HCT116 (cell line): Measurements from ENCODE around the gene AIMP1. TPM values are rescaled to one million over a fixed set of nuclear protein-coding genes. Genes with fewer than 3 reads are reported as not detected.

Experiments
- ATAC-seq: fragments of 200-7000 bp; cut with Tn5 transposase; 2 replicates; pipeline ENCODE4 v1.9.1; 2020; ENCODE audit warnings: mild to moderate bottlenecking, moderate library complexity
- BruUV-seq: library from RNA; stranded (reverse); fragments of 400-500 nt; replicated peaks from 2 replicates; lab custom pipeline; 2021; lab: Mats Ljungman, UMichigan
- CTCF ChIA-PET: fragments of 300-600 bp; sonication (Branson Sonifier 250); formaldehyde crosslinking; loops from one replicate; lab custom pipeline; 2021; ENCODE audit warnings: antibody characterized with exemption; lab: Charles Lee
- POLR2A ChIA-PET: fragments of 300-600, 350-600 bp; sonication (Branson Sonifier 250); formaldehyde crosslinking; loops from one replicate; lab custom pipeline; 2021; ENCODE audit warnings: antibody characterized with exemption; lab: Charles Lee
- RAD21 ChIA-PET, 2 experiments: fragments of 300-600 bp; sonication (Branson Sonifier 250); formaldehyde crosslinking; loops; one replicate each; lab custom pipeline; 2023; ENCODE audit warnings: low total read pairs in 2 of 2; ENCODE audit not compliant: uncharacterized antibody in 2 of 2, unreplicated experiment in 2 of 2, low non-redundant PET in 1 of 2; lab: Charles Lee
- DNase-seq: peaks from one replicate; pipeline ENCODE4 v3.0.0-alpha.2; 2010; ENCODE audit warnings: low read depth, low spot score
- H2AFZ ChIP-seq: fragments of 200-600 bp; shearing (Covaris generic), sonication (generic); 2 replicates; pipeline ENCODE4 v1.6.1; 2017; ENCODE audit warnings: low read depth, mixed run types, mixed read lengths, antibody characterized with exemption, low read length; ENCODE audit not compliant: poor library complexity, severe bottlenecking
- H3K27ac ChIP-seq: 2 replicates; pipeline ENCODE4 v1.5.1; 2012; ENCODE audit warnings: low read depth, low read length
- H3K27me3 ChIP-seq: fragments of 200-600 bp; sonication (generic); 2 replicates; pipeline ENCODE4 v1.6.1; 2016; ENCODE audit warnings: mixed run types, low read length, mixed read lengths; ENCODE audit not compliant: insufficient read depth
- H3K36me3 ChIP-seq, 2 experiments: fragments of 200-500 bp in 1 of 2; fragments of 200-600 bp in 1 of 2; sonication (Bioruptor generic) in 1 of 2; sonication (generic) in 1 of 2; 2 replicates each; pipeline versions ENCODE4 v1.5.1 to v1.6.1; 2014 to 2016; ENCODE audit warnings: low read length in 2 of 2, inconsistent platforms in 1 of 2, mixed read lengths in 1 of 2, mixed run types in 1 of 2; ENCODE audit not compliant: insufficient read depth in 2 of 2, control insufficient read depth in 1 of 2
- H3K4me1 ChIP-seq, 2 experiments: fragments of 200-600 bp in 1 of 2; sonication (generic) in 1 of 2; 2 replicates each; pipeline versions ENCODE4 v1.5.1 to v1.6.1; 2012 to 2017; ENCODE audit warnings: low read length in 2 of 2, inconsistent platforms in 1 of 2, mild to moderate bottlenecking in 1 of 2, mixed read lengths in 1 of 2, mixed run types in 1 of 2, moderate library complexity in 1 of 2; ENCODE audit not compliant: insufficient read depth in 2 of 2, control insufficient read depth in 1 of 2
- H3K4me2 ChIP-seq: fragments of 200-600 bp; sonication (generic); 2 replicates; pipeline ENCODE4 v1.6.1; 2017; ENCODE audit warnings: mixed run types, low read length, mixed read lengths
- H3K4me3 ChIP-seq, 2 experiments: fragments of 200-600 bp in 1 of 2; sonication (generic) in 1 of 2; replicated peaks in 1 of 2; 2 replicates each; pipeline ENCODE4 v1.5.1; 2011 to 2016; ENCODE audit warnings: low read length in 2 of 2, control low read depth in 1 of 2, low read depth in 1 of 2, mild to moderate bottlenecking in 1 of 2, mixed read lengths in 1 of 2, mixed run types in 1 of 2
- H3K79me2 ChIP-seq: fragments of 200-600 bp; sonication (generic); 2 replicates; pipeline ENCODE4 v1.6.1; 2017; ENCODE audit warnings: mild to moderate bottlenecking, mixed run types, low read length, moderate library complexity, mixed read lengths; ENCODE audit not compliant: insufficient read depth
- H3K9ac ChIP-seq: fragments of 200-600 bp; sonication (generic); 2 replicates; pipeline ENCODE4 v1.6.1; 2016; ENCODE audit warnings: low read length, mixed read lengths
- H3K9me2 ChIP-seq: fragments of 200-600 bp; sonication (generic), shearing (Covaris generic); 2 replicates; pipeline ENCODE4 v1.6.1; 2017; ENCODE audit warnings: mixed run types, mild to moderate bottlenecking, moderate library complexity; ENCODE audit not compliant: insufficient read depth
- H3K9me3 ChIP-seq, 2 experiments: fragments of 200-500 bp in 1 of 2; fragments of 200-600 bp in 1 of 2; sonication (Bioruptor generic) in 1 of 2; sonication (generic) in 1 of 2; 2 replicates each; pipeline ENCODE4 v1.6.1; 2014 to 2017; ENCODE audit warnings: low read length in 2 of 2, mixed read lengths in 2 of 2, inconsistent platforms in 1 of 2, low read depth in 1 of 2, mild to moderate bottlenecking in 1 of 2, mixed run types in 1 of 2, moderate library complexity in 1 of 2; ENCODE audit not compliant: control insufficient read depth in 1 of 2, insufficient read depth in 1 of 2
- H4K20me1 ChIP-seq: fragments of 200-600 bp; sonication (generic), shearing (Covaris generic); 2 replicates; pipeline ENCODE4 v1.6.1; 2017; ENCODE audit warnings: mixed run types, mild to moderate bottlenecking, moderate library complexity; ENCODE audit not compliant: insufficient read depth
- CTCF ChIP-seq, 3 experiments: fragments of 200-600 bp in 1 of 3; sonication (generic) in 1 of 3; IDR thresholded peaks in 2 of 3; conservative IDR thresholded peaks in 1 of 3; 2 replicates each; pipeline ENCODE4 v1.5.1; 2012 to 2017; ENCODE audit warnings: low read depth in 2 of 3, low read length in 2 of 3, antibody characterized with exemption in 1 of 3, borderline replicate concordance in 1 of 3, control low read depth in 1 of 3, mild to moderate bottlenecking in 1 of 3, mixed read lengths in 1 of 3, mixed run types in 1 of 3, moderate library complexity in 1 of 3; ENCODE audit not compliant: insufficient read depth in 1 of 3
- EZH2 ChIP-seq: fragments of 200-600 bp; sonication (generic); IDR thresholded peaks from 2 replicates; pipeline ENCODE4 v1.6.1; 2017; ENCODE audit warnings: antibody characterized with exemption, mixed run types
- FOSL1 ChIP-seq: IDR thresholded peaks from 2 replicates; pipeline ENCODE4 v1.6.1; 2012; ENCODE audit warnings: low read depth
- JUND ChIP-seq: IDR thresholded peaks from 2 replicates; pipeline ENCODE4 v1.6.1; 2012
- POLR2AphosphoS5 ChIP-seq: IDR thresholded peaks from 2 replicates; pipeline ENCODE4 v1.6.1; 2011; ENCODE audit warnings: mild to moderate bottlenecking, low read depth, low read length, moderate library complexity
- SRF ChIP-seq: IDR thresholded peaks from 2 replicates; pipeline ENCODE4 v1.6.1; 2012; ENCODE audit warnings: low read depth
- YY1 ChIP-seq: IDR thresholded peaks from 2 replicates; pipeline ENCODE4 v1.6.1; 2011; ENCODE audit warnings: low read length, low read depth, moderate library complexity, mild to moderate bottlenecking; ENCODE audit not compliant: insufficient replicate concordance; ENCODE audit errors: extremely low read depth
- ZNF274 ChIP-seq: fragments of 200-500 bp; sonication (Bioruptor generic); IDR thresholded peaks from 2 replicates; pipeline ENCODE4 v1.6.1; 2014; ENCODE audit warnings: mild to moderate bottlenecking, low read depth, low read length, inconsistent platforms
- intact Hi-C: fragments of 100-400 bp; cut with micrococcal nuclease; formaldehyde crosslinking; loops from 2 replicates; pipeline ENCODE4 v1.10.0; 2022
- total RNA-seq: library from RNA; stranded (reverse); gene quantifications from one replicate; pipeline ENCODE4 v1.2.1, GENCODE V29; 2021; ENCODE audit not compliant: unreplicated experiment

Gene AIMP1
- total RNA-seq, 1 experiment from 2014 or later, result 67.4 TPM

GRCh38 chr4:106380179-106380578 is 63.8 kb downstream of the AIMP1 start:
- no peaks in the 10 kb centered on the region for H3K4me1 ChIP-seq
- no peaks in the 10 kb centered on the region for H4K20me1 ChIP-seq
- H3K79me2 ChIP-seq, result no peaks in the 10 kb centered on the region
- intact Hi-C loops, result no loop called here
- no peak for TF ChIP-seq EZH2
- TF ChIP-seq JUND, result no peak
- TF ChIP-seq FOSL1, result no peak
- TF ChIP-seq POLR2AphosphoS5, result no peak
- no peak for TF ChIP-seq SRF
- no peak for TF ChIP-seq YY1
- no peak for TF ChIP-seq ZNF274
- H3K36me3 ChIP-seq, result no peaks in the 10 kb centered on the region
- RAD21 ChIA-PET, result no interaction called here
- no peaks in the 10 kb centered on the region for H3K27me3 ChIP-seq
- no peaks in the 10 kb centered on the region for H3K9me3 ChIP-seq
- no TSS peak for BruUV-seq
- H3K9me2 ChIP-seq, result no peaks in the 10 kb centered on the region
- H2AFZ ChIP-seq, result no peak overlapping the region
- POLR2A ChIA-PET, result no interaction called here
- no peak overlapping the region for H3K4me2 ChIP-seq
- no peak overlapping the region for H3K9ac ChIP-seq
- CTCF ChIA-PET, result no interaction called here
- no peak overlapping the region for H3K27ac ChIP-seq
- no peak overlapping the region for H3K4me3 ChIP-seq
- DNase-seq (no peak), ATAC-seq (no peak)

GRCh38 chr4:106384878-106385277 is 68.5 kb downstream of the AIMP1 start:
- no peaks in the 10 kb centered on the region for H3K36me3 ChIP-seq

More at GRCh38 chr4:106384878-106385277, 68.5 kb downstream of the AIMP1 start:
- ATAC-seq, result no peak
- H3K4me3 ChIP-seq, result no peak overlapping the region
- no peaks in the 10 kb centered on the region for H3K9me2 ChIP-seq
- H3K4me1 ChIP-seq, result no peaks in the 10 kb centered on the region
- H3K27me3 ChIP-seq, result no peaks in the 10 kb centered on the region
- no peaks in the 10 kb centered on the region for H4K20me1 ChIP-seq
- DNase-seq, result no peak
- no peak overlapping the region for H3K27ac ChIP-seq
- no peak overlapping the region for H2AFZ ChIP-seq
- ChIA-PET RAD21 (no interaction called here), POLR2A (no interaction called here), CTCF (no interaction called here)
- H3K4me2 ChIP-seq, result no peak overlapping the region
- TF ChIP-seq CTCF (IDR thresholded peaks at IDR 0.05 in 2 of 3, conservative IDR thresholded peaks at IDR 0.05 in 1 of 3; ENCODE audit: borderline replicate concordance in 1 of 3, insufficient read depth in 1 of 3, low read depth in 2 of 3, low read length in 2 of 3) (no peak), FOSL1 (no peak)
- H3K79me2 ChIP-seq, result no peaks in the 10 kb centered on the region
- no TSS peak for BruUV-seq
- intact Hi-C loops, result no loop called here
- no peak overlapping the region for H3K9ac ChIP-seq
- H3K9me3 ChIP-seq, result no peaks in the 10 kb centered on the region
